Germinal center (tissue), 1 donor: ENCODE results near the gene SEC14L3.
"Not testable (repeated sequence)": the region's sequence is repeated elsewhere in the genome, so short reads cannot be mapped to it uniquely, and the experiment has no call there.

ENCODE experiments used
- DNase-seq: peaks from one replicate; pipeline ENCODE4 v3.0.0; 2012; ENCODE audit warnings: mixed read lengths, low spot score

Gene SEC14L3

GRCh38 chr22:30485362-30485988, 13.7 kb upstream of the SEC14L3 start:
- peak; percentile 91 for DNase-seq

- no peak for DNase-seq
Measured at GRCh38 chr22:30483169-30483568, 11.4 kb upstream of the SEC14L3 start.

- DNase-seq, result no peak
Measured at GRCh38 chr22:30481711-30482110, 9.9 kb upstream of the SEC14L3 start.

GRCh38 chr22:30479981-30480380, 8.2 kb upstream of the SEC14L3 start:
- DNase-seq, result no peak

GRCh38 chr22:30474683-30475424, 3.0 kb upstream of the SEC14L3 start:
- DNase-seq, result no peak

GRCh38 chr22:30474121-30474520, 2.3 kb upstream of the SEC14L3 start:
- no peak for DNase-seq

- no peak for DNase-seq
Measured at GRCh38 chr22:30472994-30473720, 1.3 kb upstream of the SEC14L3 start.

GRCh38 chr22:30470655-30471054, 1.2 kb downstream of the SEC14L3 start:
- DNase-seq, result no peak

GRCh38 chr22:30469165-30469564, 2.7 kb downstream of the SEC14L3 start:
- no peak for DNase-seq

- not testable (repeated sequence) for DNase-seq
Measured at GRCh38 chr22:30460555-30460954, 11.3 kb downstream of the SEC14L3 start.

GRCh38 chr22:30460147-30460546, 11.7 kb downstream of the SEC14L3 start:
- no peak for DNase-seq

GRCh38 chr22:30459181-30460052, 12.4 kb downstream of the SEC14L3 start:
- no peak for DNase-seq

- DNase-seq, result no peak
Measured at GRCh38 chr22:30457981-30458380, 13.8 kb downstream of the SEC14L3 start.

- no peak for DNase-seq
Measured at GRCh38 chr22:30455075-30455840, 16.6 kb downstream of the SEC14L3 start.

GRCh38 chr22:30453731-30454510, 17.9 kb downstream of the SEC14L3 start:
- no peak for DNase-seq

GRCh38 chr22:30452861-30453260, 19.0 kb downstream of the SEC14L3 start:
- no peak for DNase-seq

- DNase-seq, result not testable (repeated sequence)
Measured at GRCh38 chr22:30451488-30451887, 20.3 kb downstream of the SEC14L3 start.

- DNase-seq, result no peak
Measured at GRCh38 chr22:30447656-30448055, 24.2 kb downstream of the SEC14L3 start.

- DNase-seq, result no peak
Measured at GRCh38 chr22:30445438-30446145, 26.2 kb downstream of the SEC14L3 start.
